Activated T-helper 1 cell treated with Interleukin-2 at 50 U/mL for 16 hours (primary cell): ENCODE data around the gene MED13L.

Experiments
- DNase-seq: peaks from one replicate; pipeline ENCODE4 v3.0.0-alpha.2; 2020; ENCODE audit warnings: low read depth

Gene MED13L

GRCh38 chr12:116210762-116211161 lies 66.7 kb downstream of the MED13L start:
- DNase-seq, result no peak

- DNase-seq, result no peak
Observed at GRCh38 chr12:116210131-116210530, 67.4 kb downstream of the MED13L start.

- DNase-seq, result no peak
Observed at GRCh38 chr12:116209503-116209902, 68.0 kb downstream of the MED13L start.

- DNase-seq, result no peak
Observed at GRCh38 chr12:116207274-116207673, 70.2 kb downstream of the MED13L start.

GRCh38 chr12:116206828-116207227 lies 70.7 kb downstream of the MED13L start:
- no peak for DNase-seq

GRCh38 chr12:116204785-116205184 lies 72.7 kb downstream of the MED13L start:
- no peak for DNase-seq

- DNase-seq, result no peak
Observed at GRCh38 chr12:116204169-116204568, 73.3 kb downstream of the MED13L start.

GRCh38 chr12:116202940-116203339 lies 74.6 kb downstream of the MED13L start:
- no peak for DNase-seq

- no peak for DNase-seq
Observed at GRCh38 chr12:116202433-116202832, 75.1 kb downstream of the MED13L start.

- no peak for DNase-seq
Observed at GRCh38 chr12:116201908-116202307, 75.6 kb downstream of the MED13L start.

GRCh38 chr12:116201359-116201758 lies 76.1 kb downstream of the MED13L start:
- DNase-seq, result no peak

GRCh38 chr12:116200812-116201211 lies 76.7 kb downstream of the MED13L start:
- no peak for DNase-seq

- DNase-seq, result no peak
Observed at GRCh38 chr12:116199160-116199706, 78.3 kb downstream of the MED13L start.

GRCh38 chr12:116196752-116197718 lies 80.5 kb downstream of the MED13L start:
- DNase-seq, result no peak

GRCh38 chr12:116196226-116196625 lies 81.3 kb downstream of the MED13L start:
- DNase-seq, result no peak

GRCh38 chr12:116194935-116195431 lies 82.5 kb downstream of the MED13L start:
- no peak for DNase-seq

- DNase-seq, result no peak
Observed at GRCh38 chr12:116189692-116190091, 87.8 kb downstream of the MED13L start.

GRCh38 chr12:116188581-116188980 lies 88.9 kb downstream of the MED13L start:
- no peak for DNase-seq

GRCh38 chr12:116187151-116187511 lies 90.4 kb downstream of the MED13L start:
- no peak for DNase-seq

- no peak for DNase-seq
Observed at GRCh38 chr12:116186482-116187150, 90.9 kb downstream of the MED13L start.

GRCh38 chr12:116184763-116185162 lies 92.7 kb downstream of the MED13L start:
- DNase-seq, result no peak

- DNase-seq, result no peak
Observed at GRCh38 chr12:116183741-116184141, 93.8 kb downstream of the MED13L start.
